ENCODE results near the gene FAF1.
"Not testable (repeated sequence)": the region's sequence is repeated elsewhere in the genome, so short reads cannot be mapped to it uniquely, and the experiment has no call there.

FAF1 gene

DNA sequence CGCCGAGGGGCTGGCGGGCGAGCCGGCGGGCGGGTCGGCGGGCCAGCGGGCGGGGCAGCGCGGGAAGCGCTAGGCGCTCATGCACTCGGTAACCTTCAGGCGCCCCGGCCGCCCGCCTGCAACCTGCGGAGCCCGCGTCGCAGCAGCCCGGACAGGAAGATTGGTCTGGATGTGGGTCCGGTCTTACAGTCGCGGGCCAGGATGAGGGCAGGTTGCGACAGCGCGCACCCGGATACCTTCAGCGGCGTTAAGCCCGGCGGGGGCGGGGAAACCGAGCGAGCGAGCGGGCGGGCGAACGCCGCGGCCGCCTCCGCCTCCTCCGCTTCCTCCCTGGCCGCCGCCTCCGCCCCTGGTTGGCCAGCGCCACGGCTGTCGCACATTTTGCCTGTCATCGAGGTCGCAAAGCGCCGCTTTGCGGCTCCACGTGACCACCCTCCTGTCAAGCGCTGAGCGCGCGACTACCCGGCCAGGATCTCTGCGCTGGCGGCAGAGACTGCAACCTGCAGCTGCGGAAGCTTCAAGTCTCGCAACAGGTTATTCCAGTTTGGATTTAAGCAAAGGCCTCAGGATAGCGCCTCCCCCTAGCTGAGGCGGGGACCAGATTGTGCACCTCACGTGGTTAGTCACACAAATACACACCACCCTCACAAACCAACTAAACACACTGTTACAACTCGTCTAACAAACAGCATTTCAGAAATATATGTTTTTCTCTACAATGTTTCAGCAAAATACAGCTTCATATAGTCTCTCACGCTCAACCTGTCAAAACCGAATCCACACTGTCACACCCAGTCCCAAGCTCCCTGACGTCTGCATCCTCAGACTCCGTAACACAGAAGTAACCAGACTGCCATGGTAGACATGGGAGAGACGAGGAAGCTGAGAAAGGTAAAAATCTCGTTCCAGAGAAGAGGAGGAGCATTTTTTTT lies at the start of gene FAF1:
TSS of gene FAF1 (minus strand) at position 355 of the 932 bp plus-strand sequence. CDS start 456 bp downstream, outside the sequence.
- peak; percentile 97 for DNase-seq (ENCODE audit: low spot score)

DNA sequence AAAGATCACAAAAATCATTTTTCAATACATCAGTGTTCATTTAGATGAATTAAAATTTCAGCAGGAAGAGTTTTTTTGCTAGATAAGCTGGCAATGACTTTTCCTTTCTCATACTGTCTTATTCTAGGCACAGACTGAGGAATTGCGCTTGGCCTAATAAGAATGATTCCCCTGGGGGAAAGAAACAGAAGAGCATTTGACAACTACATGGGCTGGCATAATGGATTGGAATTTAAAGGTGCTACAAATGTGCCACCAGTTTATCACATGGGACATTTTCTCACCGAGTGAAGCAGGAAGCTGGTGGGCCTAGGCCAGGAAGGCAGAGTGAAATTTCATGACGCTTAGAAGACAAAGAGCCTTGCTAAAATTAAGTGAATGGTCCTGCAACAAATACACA lies 49.3 kb upstream of the FAF1 start:
- DNase-seq (ENCODE audit: low spot score) = no peak

DNA sequence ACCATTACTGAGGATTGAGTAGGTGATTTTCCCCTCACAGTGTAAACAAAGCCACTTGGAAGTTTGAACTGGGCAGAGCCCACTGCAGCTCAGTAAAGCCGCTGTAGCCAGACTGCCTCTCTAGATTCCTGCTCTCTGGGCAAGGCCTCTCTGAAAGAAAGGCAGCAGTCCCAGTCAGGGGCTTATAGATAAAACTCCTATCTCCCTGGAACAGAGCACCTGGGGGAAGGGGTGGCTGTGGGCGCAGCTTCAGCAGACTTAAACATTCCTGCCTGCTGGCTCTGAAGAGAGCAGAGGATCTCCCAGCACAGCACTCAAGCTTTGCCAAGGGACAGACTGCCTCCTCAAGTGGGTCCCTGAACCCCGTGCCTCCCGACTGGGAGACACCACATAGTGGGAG lies 45.5 kb upstream of the FAF1 start:
- DNase-seq (ENCODE audit: low spot score) = not testable (repeated sequence)

DNA sequence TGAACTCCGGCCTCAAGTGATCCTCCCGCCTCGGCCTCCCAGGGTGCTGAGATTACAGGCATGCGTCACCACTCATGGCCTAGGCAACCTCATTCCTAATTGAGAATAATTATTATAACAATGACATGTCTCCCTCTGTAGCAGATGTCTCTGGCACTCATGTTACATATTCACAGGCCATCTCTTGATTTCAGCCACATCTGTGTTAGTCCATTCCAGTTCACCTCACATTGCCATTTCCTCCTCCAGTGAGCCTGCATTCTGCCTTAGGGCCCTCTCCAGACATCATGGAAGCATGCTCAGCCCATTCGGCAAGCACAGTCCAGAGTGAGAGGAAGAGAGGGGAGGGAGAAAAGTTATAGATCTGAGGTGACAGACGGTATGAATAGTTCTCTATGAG lies 42.4 kb upstream of the FAF1 start:
- DNase-seq (ENCODE audit: low spot score) = no peak

DNA sequence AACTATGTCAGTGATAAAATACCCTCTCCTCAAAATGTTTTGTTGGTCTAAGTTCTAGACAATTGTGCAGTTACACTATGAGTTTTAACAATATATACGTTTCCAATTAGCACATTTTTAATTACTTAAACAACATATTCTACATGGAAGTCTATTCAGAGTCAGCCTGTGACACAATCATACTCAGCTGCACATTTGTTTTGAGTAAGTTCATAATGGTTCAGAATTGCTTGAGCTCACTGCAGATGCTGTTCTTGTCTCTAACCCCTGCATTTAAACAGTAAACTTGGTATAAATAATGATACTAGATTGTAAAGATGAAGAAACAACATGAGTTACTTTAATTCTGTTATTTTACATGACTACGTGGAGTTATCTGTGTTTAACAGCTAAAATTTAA lies 40.6 kb upstream of the FAF1 start:
- DNase-seq (ENCODE audit: low spot score) = no peak

DNA sequence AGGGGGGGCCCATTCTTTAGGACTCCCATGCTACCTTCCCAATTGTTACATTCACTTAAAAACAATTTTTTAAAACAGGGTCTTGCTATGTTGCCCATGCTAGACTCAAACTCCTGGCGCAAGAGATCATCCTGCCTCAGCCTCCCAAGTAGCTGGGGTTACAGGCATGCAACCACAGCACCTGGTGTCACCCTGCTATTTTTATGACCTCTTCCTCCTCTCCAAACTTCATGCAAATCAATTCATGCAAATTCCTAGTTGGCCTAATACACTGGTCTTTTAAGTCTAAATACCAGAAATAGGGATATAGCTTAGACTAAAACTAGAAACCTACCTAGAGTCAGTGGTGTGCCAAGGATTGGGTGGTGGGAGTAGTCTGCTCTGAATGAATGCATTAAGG lies 40.1 kb upstream of the FAF1 start:
- no peak for DNase-seq (ENCODE audit: low spot score)

DNA sequence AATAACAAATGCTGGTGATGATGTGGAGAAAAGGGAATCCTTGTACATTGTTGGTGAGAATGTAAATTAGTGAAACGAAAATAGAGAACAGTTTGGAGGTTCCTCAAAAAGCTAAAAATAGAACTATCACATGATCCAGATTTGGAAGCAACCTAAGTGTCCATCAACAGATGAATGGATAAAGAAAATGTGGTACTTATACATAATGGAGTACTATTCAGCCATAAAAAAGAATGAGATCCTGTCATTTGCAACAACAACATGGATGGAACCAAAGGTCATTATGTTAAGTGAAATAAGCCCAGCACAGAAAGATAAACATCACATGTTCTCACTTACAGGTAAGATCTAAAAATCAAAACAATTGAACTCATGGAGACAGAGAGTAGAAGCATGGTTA lies 39.3 kb upstream of the FAF1 start:
- DNase-seq (ENCODE audit: low spot score) = not testable (repeated sequence)

DNA sequence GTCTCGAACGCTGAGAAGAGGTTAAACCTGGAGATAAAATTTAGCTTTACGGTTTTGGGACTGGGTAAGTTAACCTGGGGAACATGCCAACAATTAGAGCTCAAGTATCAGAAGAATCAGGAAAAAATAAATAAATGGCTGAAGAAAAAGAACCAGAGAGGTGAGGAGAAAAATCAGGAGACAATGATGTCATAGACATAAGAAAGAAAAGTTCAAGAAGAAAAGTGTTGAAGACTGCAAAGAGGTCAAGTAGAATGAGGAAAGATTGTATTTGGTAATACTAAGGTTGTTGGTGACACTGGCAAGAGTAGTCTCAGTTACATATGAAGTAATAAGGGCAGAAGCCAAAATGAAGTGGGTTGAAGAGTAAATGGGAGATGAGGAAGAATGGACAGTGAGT lies 36.0 kb upstream of the FAF1 start:
- DNase-seq (ENCODE audit: low spot score) = no peak

DNA sequence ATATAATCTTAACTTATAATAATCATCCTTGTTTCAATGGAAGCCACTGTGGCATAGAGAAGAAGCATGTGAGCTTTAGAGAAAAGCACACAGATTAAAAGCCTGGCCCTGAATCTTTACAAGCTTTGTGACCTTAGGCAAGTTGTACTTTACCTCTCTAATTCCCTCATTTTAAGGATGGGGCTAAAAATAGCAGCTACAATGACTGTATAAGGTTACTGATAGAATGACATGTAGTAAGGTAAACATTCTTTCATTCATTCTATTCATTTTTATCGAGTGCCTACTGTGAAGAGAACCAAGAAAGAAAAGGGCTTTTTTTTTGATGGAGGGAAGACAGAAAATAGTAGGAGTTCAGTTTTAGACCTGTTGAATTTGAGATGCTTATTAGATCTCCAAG lies 35.6 kb upstream of the FAF1 start:
- no peak for DNase-seq (ENCODE audit: low spot score)

DNA sequence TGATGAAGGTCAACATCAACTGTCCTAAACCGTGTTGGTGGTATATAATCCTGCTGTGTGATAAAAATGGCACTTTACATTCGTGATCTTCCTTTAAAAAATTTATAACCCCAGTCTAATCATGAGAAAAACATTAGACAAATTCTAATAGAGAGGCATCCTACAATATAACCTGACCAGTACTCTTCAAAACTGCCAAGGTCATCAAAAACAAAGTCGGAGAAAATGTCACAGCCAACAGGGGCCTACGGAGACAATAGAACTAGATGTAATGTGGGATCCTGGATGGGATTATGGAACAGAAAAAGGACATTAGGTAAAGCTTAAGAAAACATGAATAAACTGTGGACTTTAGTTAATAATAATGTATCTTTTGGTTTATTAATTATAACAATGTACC lies 34.9 kb upstream of the FAF1 start:
- DNase-seq (ENCODE audit: low spot score) = no peak

DNA sequence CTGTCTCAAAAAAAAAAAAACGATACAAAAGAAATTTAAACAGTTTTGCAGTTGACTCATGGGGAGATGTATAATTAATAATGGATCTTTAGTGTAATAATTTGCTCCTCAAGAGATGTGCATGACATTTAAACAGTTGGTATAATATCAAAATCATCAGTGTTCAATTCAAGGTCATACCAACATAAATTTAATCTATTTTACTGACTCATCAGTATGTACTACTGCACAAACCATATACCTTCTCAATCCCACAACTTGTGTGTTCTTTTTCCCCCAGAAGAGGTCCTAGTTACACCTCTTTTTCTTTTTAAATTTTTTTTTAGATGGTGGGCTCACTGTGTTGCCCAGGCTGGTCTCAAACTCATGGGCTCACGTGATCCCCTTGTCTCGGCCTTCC lies 33.6 kb upstream of the FAF1 start:
- DNase-seq (ENCODE audit: low spot score) = no peak

DNA sequence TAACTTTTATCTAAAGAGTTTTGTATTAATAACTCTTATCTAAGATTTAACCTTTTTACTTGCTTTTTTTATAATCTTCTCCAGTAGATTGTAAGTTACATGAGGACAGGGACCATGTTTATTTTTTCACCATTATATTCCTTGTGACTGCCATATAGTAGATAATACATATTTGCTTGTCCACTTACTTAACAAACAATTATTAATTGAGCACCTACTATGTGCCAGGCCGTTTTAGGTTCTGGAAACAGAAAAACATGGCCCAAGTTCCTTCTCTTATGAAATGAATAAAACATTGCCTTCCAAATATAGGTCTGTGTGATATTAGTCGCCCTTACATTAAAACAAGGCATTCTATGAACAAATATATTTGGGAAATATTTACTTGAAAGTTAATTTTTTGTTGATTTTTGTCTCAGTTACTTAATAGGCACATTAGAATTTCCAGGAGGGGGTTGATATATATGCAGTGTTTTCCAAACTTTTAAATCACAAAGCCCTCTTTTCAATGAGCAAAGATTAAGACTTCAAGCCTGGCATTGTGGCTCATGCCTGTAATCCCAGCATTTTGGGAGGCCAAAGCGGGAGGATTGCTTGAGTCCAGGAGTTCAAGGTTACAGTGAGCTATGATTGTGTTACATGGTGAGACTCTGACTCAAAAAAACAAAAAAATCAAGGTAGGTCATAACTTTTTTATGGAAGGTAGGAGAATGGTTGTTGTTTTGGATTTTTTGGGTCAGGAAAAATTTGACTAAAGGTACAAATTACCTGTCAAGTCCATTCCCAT lies 32.7 kb upstream of the FAF1 start:
- DNase-seq (ENCODE audit: low spot score) = no peak

DNA sequence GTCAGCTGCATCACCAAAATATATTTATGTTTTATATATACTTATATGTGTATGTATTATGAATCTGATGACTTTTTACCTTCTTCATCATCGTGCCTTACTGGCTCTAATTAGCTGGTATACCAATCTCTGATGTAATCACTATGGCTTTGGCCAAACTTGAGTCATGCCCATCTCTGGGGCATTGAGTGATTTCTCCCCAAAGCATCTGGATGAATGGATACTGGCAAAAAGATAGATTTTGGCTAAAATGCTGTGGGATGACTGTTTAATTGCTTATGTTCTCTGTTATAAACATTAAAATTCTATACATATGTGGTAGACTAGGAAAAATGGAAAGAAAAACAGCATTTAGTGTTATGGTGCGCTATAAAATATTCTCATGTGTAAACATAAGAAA lies 29.6 kb upstream of the FAF1 start:
- no peak for DNase-seq (ENCODE audit: low spot score)

DNA sequence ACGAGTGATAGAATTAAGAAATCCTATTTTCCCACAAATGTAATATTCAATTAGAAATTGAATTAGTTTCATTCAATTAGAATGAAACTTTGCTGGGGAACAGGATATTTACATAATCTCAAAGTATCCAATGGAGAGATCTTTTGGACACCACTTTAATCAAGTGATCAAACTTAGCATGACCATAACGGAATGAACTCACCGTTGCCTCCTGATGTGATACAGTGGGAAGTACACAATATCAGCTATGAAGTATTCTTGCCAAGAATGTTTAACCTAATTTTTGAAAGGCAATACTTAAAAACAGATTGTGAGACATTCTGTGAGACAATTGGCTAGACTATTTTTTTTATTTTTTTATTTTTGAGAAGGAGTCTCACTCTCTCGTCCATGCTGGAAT lies 26.6 kb upstream of the FAF1 start:
- DNase-seq (ENCODE audit: low spot score) = no peak

DNA sequence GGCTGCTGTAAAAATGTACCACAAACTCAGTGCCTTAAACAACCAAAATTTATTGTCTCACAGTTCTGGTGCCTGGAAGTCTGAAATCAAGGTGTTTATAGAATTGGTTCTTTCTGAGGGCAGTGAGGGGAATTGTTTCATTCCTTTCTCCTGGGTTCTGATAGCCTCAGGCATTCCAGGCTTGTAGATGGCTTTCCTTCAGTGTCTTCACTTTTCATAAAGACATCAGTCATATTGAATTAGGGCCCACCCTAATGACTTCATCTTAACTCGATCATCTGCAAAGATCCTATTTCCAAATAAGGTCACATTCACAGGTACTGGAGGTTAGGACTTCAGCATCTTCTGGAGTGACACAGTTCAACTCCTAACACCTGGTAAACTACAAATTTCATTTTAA lies 25.0 kb upstream of the FAF1 start:
- DNase-seq (ENCODE audit: low spot score) = no peak

DNA sequence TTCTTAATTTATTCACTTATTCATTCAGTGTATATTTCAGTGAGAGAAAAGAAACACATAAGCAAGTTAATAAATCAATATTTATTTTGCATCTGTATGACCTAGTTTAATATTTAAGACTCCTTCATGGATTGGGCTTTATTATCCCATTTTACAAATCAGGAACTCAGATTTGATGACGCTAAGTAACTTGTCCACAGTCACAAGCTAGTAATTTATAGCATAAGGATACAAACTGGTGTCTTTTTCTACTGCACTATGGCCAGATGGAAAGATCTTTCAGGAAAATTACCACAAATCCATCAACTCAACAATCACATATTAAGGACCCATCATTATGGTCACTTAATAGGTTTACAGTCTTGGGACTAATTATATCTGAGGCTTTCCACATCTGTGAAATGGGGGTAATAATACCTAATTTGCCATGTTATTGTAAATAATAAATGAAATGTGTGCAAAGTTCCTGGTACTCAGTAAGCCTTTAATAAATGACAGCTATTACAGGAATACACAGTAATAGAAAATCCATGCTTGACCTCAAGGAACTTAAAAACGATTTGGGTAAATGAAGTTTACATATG lies 23.2 kb upstream of the FAF1 start:
- no peak for DNase-seq (ENCODE audit: low spot score)

DNA sequence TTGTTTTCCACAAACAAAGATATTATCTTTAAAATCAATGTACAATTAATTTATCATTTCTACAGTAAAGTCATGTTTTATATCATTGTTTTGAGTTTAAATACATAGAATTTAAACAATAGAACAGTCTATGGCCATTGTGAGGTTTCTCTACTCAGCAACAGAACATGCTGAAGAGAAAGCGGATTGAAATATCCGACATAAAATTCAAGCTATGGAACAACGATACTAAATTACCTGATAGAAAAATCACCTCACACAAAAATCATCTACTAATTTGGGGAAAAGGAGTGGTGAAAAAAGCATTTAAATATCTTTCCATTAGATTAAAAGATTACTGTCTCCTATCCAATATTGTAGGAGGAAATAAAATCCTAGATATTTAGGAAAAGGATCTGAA lies 22.5 kb upstream of the FAF1 start:
- no peak for DNase-seq (ENCODE audit: low spot score)

DNA sequence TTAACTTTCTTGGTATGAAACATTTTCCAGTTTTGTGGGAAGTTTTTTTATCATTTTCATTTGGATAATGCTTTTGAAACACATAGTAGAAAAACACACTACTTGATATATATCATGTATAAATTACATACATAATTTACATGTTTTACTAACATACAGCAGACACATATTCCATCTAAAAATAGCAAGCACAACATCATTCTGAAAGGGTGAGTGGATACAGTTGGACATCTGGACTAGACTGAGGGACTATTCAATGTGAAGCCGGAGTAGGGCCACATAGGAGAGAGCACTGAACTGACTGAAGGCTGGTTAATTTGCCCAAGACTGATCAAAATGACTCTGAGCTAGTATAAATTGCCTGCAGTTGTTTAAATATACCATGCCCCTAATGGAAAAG lies 21.7 kb upstream of the FAF1 start:
- DNase-seq (ENCODE audit: low spot score) = no peak

DNA sequence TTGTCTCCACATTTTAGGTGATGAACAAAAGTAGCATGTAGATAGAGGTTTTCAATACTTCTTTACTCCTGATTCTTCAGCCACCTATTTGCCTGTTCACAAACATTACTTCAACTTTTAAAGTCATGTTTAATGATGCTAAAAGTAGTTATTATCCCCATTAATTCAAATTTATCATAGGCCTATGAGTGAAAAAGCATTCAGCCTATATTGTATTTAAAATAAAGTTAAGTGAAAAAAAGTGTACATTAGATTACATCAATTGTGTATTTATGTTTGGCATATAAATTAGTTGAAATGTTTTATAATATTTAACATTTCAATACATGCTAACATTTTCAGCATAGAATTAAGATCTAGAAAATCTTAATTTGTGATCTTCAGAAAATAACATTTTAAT lies 20.4 kb upstream of the FAF1 start:
- DNase-seq (ENCODE audit: low spot score) = no peak

DNA sequence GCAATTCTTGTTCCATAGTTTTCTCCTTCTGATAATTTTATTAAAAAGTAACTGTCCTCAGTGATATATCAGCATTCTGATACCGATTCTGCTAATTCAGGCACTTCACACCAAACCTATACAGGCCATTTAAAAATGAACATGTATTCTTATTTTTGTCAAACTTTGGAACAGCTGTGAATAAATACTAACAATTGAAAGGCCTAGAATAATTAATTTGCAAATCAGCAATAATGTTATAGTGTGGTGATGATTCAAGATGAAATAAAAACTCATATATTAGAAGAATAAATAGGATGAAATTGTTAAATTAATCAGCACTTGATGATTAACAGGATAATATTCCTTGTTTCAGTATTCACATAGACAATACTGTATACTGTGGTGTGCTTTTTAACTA lies 19.9 kb upstream of the FAF1 start:
- no peak for DNase-seq (ENCODE audit: low spot score)

DNA sequence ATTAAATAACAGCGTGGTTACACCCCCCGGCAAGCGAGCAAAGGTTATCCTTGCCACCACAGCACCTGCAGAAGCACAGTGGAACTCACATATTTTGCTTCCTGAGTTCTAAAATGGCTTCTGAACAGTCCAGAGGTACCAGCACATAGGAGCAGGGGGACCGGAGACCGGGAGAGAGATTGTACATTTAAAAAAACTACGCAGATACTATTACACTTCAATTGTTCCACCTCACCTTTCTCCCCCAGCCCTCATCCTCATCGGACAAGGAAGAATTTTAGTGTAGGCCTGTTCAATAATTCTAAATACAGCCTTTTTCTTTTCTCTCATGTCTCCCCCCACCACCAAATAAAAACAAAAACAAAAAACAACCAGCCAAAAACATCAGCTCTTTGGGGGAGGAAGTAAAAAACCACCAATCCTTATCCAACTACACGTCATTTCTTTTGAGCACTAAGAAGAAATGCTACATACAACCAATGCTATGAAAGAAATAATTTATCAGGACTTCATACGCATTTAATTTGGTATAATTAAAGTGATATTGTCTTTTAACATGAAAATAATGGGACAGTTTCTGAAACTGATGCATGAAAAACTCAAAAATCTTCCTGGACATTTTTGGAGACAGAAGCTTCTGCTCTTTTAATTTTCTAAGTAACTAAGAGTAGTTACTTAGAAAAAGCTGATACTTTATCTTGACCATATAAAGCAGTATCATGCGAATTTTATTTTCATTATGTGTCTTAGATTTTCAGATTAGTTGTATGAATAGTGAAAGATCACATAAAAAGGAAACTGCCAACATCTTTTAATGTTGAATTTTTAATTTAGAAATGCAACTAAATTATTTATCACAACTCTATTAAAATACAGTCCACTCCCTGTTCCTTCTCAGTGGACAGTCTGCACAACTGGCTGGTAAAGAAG lies 19.1 kb upstream of the FAF1 start:
- DNase-seq (ENCODE audit: low spot score) = no peak
